ENCODE measurements around the gene AGFG1. TPM values are rescaled to one million over a fixed set of nuclear protein-coding genes. Genes with fewer than 3 reads are reported as not detected.

The AGFG1 gene
- total RNA-seq, 4 donors from 2014 or later = 55.1 to 75.6 (median 61.5) TPM

DNA sequence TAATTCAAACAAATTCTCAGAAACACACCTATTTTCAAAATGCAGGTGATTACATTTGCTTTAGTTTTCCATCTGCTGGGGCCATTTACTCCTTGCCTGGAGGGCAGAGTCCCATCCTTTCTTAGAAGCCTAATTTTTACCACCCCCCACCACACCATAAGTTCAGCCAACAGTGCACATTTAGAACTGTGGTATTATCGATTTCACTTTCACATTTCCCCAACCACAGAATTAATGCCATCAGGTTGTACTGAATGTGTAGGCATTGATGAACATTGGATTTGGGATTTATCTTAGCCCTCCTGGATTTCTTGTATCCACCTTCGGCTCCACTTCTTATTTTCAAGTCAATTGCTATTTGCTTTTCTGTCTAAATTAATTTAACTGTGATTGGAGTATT lies 138.2 kb downstream of the AGFG1 start:
- ATAC-seq (no peak), DNase-seq (no peak)
- no peaks in the 10 kb centered on the region for H3K9me3 ChIP-seq
- no peak overlapping the region for H3K27ac ChIP-seq
- H3K36me3 ChIP-seq = no peaks in the 10 kb centered on the region
- intact Hi-C loops (cut with DNase I; ENCODE audit: low total_unique reads) (no loop called here), in situ Hi-C loops (cut with MboI; ENCODE audit: low sequenced_read_pairs in 4 of 4) (no loop called here)
- H3K4me1 ChIP-seq = no peaks in the 10 kb centered on the region
- TF ChIP-seq, protein P1, sequence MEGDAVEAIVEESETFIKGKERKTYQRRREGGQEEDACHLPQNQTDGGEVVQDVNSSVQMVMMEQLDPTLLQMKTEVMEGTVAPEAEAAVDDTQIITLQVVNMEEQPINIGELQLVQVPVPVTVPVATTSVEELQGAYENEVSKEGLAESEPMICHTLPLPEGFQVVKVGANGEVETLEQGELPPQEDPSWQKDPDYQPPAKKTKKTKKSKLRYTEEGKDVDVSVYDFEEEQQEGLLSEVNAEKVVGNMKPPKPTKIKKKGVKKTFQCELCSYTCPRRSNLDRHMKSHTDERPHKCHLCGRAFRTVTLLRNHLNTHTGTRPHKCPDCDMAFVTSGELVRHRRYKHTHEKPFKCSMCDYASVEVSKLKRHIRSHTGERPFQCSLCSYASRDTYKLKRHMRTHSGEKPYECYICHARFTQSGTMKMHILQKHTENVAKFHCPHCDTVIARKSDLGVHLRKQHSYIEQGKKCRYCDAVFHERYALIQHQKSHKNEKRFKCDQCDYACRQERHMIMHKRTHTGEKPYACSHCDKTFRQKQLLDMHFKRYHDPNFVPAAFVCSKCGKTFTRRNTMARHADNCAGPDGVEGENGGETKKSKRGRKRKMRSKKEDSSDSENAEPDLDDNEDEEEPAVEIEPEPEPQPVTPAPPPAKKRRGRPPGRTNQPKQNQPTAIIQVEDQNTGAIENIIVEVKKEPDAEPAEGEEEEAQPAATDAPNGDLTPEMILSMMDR (IDR thresholded peaks at IDR 0.05 in 4 of 5, conservative IDR thresholded peaks at IDR 0.05 in 1 of 5) = no peak
- TF ChIP-seq POLR2A (IDR thresholded peaks at IDR 0.05) = no peak
- H3K27me3 ChIP-seq = no peaks in the 10 kb centered on the region
- no peak overlapping the region for H3K4me3 ChIP-seq

Small RNA genes lying within 50 kb of the gene (microRNA-seq; reads per million reads assigned to microRNA genes)
- gene MIR5703 (ENCODE audit: borderline replicate concordance in 2 of 2) = 0 reads per million in 2 donors

Other genes with a start within 250 kb of the AGFG1 start
- 100 to 1,000 TPM in 3 of 4 donors, 10 to 100 TPM in 1; 94.5 to 151 (median 131) TPM for gene MFF, start 146.9 kb upstream of the AGFG1 start, total RNA-seq
- gene TM4SF20, start 92.8 kb upstream of the AGFG1 start, total RNA-seq = not detected
- not detected for gene SCYGR1, start 84.2 kb upstream of the AGFG1 start, total RNA-seq
- not detected for gene SCYGR2, start 126.7 kb downstream of the AGFG1 start, total RNA-seq
- gene SCYGR3, start 142.7 kb downstream of the AGFG1 start, total RNA-seq = not detected
- not detected for gene SCYGR4, start 145.3 kb downstream of the AGFG1 start, total RNA-seq
- not detected for gene SCYGR5, start 194.6 kb downstream of the AGFG1 start, total RNA-seq
- gene SLC19A3, start 245.9 kb downstream of the AGFG1 start, total RNA-seq = under 1 TPM in 3 of 4 donors, not detected in 1; 0.20 to 0.82 (median 0.80) TPM

All from gastrocnemius medialis (tissue), 4 donors.